Measurements from ENCODE around the gene SH2D5. TPM values are rescaled to one million over a fixed set of nuclear protein-coding genes. Genes with fewer than 3 reads are reported as not detected.

The SH2D5 gene
- total and polyA plus RNA-seq, 2 experiments from 2014 or later = 0.98 to 1.1 TPM

DNA sequence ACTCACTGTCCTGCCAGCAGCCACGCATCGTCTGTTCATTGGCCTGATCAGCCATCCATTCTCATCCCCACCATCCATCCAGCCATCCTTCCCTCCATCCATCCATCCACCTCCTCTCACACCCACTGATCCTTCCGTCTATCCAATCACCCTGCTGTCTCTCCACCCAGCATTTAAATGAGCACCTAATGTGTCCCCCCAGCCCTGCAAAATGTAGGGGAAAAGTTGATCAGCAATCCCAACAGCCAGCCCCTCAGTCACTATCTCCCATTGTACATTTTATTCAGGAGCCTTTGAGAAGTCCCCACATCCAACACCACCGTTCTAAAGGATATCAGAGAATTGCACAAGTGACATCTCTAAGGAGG lies 60.3 kb downstream of the SH2D5 start:
- no peak overlapping the region for H3K4me3 ChIP-seq
- TF ChIP-seq, protein P1, sequence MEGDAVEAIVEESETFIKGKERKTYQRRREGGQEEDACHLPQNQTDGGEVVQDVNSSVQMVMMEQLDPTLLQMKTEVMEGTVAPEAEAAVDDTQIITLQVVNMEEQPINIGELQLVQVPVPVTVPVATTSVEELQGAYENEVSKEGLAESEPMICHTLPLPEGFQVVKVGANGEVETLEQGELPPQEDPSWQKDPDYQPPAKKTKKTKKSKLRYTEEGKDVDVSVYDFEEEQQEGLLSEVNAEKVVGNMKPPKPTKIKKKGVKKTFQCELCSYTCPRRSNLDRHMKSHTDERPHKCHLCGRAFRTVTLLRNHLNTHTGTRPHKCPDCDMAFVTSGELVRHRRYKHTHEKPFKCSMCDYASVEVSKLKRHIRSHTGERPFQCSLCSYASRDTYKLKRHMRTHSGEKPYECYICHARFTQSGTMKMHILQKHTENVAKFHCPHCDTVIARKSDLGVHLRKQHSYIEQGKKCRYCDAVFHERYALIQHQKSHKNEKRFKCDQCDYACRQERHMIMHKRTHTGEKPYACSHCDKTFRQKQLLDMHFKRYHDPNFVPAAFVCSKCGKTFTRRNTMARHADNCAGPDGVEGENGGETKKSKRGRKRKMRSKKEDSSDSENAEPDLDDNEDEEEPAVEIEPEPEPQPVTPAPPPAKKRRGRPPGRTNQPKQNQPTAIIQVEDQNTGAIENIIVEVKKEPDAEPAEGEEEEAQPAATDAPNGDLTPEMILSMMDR (IDR thresholded peaks at IDR 0.05; ENCODE audit: low read depth, low read length) = no peak
- no peak for DNase-seq (ENCODE audit: low read depth in 1 of 2, low spot score in 1 of 2)

DNA sequence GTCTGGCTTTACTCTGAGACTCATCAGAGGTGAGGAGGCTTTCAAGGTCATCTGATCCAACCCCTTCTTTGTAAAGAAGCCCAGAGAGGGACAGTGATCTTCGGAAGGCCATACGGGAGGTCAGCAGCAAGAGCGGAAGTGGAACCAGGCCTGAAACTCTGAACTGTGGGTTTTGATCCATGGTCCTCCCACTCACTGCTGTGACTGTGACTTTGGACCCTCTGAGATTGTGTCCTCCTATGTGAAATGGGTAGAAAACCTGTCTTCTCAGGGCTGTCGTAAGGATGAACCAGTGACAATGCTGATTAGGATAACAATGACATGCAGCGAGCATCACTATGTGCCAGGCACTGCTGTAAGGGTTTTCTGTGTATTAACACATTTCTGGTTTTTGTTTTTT lies 61.6 kb downstream of the SH2D5 start:
- TF ChIP-seq, protein P1 (IDR thresholded peaks at IDR 0.05; ENCODE audit: low read depth, low read length) = no peak
- no peak overlapping the region for H3K27ac ChIP-seq
- no peak for DNase-seq (ENCODE audit: low read depth in 1 of 2, low spot score in 1 of 2)
- H3K36me3 ChIP-seq = no peaks in the 10 kb centered on the region
- no peak overlapping the region for H3K4me3 ChIP-seq
- H3K4me1 ChIP-seq (ENCODE audit: low read depth) = no peaks in the 10 kb centered on the region
- H3K9me3 ChIP-seq (ENCODE audit: low read depth) = no peaks in the 10 kb centered on the region
- no peaks in the 10 kb centered on the region for H3K27me3 ChIP-seq

More for the DNA sequence above, 60.3 kb downstream of the SH2D5 start:
- Histone ChIP-seq H3K27me3 (no peaks in the 10 kb centered on the region), H3K9me3 (ENCODE audit: low read depth) (no peaks in the 10 kb centered on the region), H3K4me1 (ENCODE audit: low read depth) (no peaks in the 10 kb centered on the region), H3K36me3 (no peaks in the 10 kb centered on the region), H3K27ac (no peak overlapping the region)

Other genes starting within 250 kb of the SH2D5 start
- gene CAMK2N1, start 246.5 kb downstream of the SH2D5 start, total RNA-seq = 0.30 and 0.60 TPM in 2 replicates
- 1.2 and 1.4 TPM in 2 replicates for gene CAMK2N1, start 246.5 kb downstream of the SH2D5 start, polyA plus RNA-seq
- gene MUL1, start 224.6 kb downstream of the SH2D5 start, total RNA-seq = 34.4 and 38.1 TPM in 2 replicates
- 42.7 and 45.7 TPM in 2 replicates for gene MUL1, start 224.6 kb downstream of the SH2D5 start, polyA plus RNA-seq
- gene FAM43B, start 180.1 kb downstream of the SH2D5 start, total RNA-seq = 3.6 and 3.8 TPM in 2 replicates
- 3.7 and 7.6 TPM in 2 replicates for gene FAM43B, start 180.1 kb downstream of the SH2D5 start, polyA plus RNA-seq
- gene CDA, start 143.6 kb downstream of the SH2D5 start, total RNA-seq = not detected in 2 replicates
- gene CDA, start 143.6 kb downstream of the SH2D5 start, polyA plus RNA-seq = not detected in 2 replicates
- gene PINK1, start 99.2 kb downstream of the SH2D5 start, total RNA-seq = 135 and 166 TPM in 2 replicates
- gene PINK1, start 99.2 kb downstream of the SH2D5 start, polyA plus RNA-seq = 174 and 179 TPM in 2 replicates
- gene DDOST, start 71.3 kb downstream of the SH2D5 start, total RNA-seq = 176 and 223 TPM in 2 replicates
- gene DDOST, start 71.3 kb downstream of the SH2D5 start, polyA plus RNA-seq = 308 and 326 TPM in 2 replicates
- 1.9 and 15.0 TPM in 2 replicates for gene KIF17, start 14.7 kb downstream of the SH2D5 start, total RNA-seq
- gene KIF17, start 14.7 kb downstream of the SH2D5 start, polyA plus RNA-seq = 1.1 and 8.4 TPM in 2 replicates
- gene HP1BP3, start 54.6 kb upstream of the SH2D5 start, total RNA-seq = 144 and 178 TPM in 2 replicates
- gene HP1BP3, start 54.6 kb upstream of the SH2D5 start, polyA plus RNA-seq = 91.0 and 135 TPM in 2 replicates

Measured in cardiac muscle cell (in vitro differentiated cells and primary cell).